OCI-LY1 (cell line): Measurements from ENCODE around the gene NR4A3.
A peak's percentile ranks its signal among the peaks of the same experiment; 100 is the strongest.

Experiments used
- H2AFZ ChIP-seq: fragments of 200-600 bp; sonication (generic), shearing (Covaris generic); 2 replicates; pipeline ENCODE4 v1.6.0; 2014; ENCODE audit warnings: antibody characterized with exemption, mild to moderate bottlenecking, low read length
- H3F3A ChIP-seq: fragments of 200-600 bp; sonication (generic), shearing (Covaris generic); 2 replicates; pipeline ENCODE4 v1.6.0; 2014; ENCODE audit warnings: mild to moderate bottlenecking, antibody characterized with exemption, low read length, moderate library complexity; ENCODE audit not compliant: insufficient read depth
- H3K27ac ChIP-seq: fragments of 200-600 bp; sonication (generic); 2 replicates; pipeline ENCODE4 v1.5.1; 2014; ENCODE audit warnings: low read length, mixed run types, mild to moderate bottlenecking, low read depth; ENCODE audit not compliant: poor library complexity, severe bottlenecking
- H3K27me3 ChIP-seq: fragments of 200-600 bp; sonication (generic); 2 replicates; pipeline ENCODE4 v1.6.0; 2014; ENCODE audit warnings: antibody characterized with exemption, mild to moderate bottlenecking, low read length, moderate library complexity; ENCODE audit not compliant: insufficient read depth
- H3K36me3 ChIP-seq: fragments of 200-600 bp; sonication (generic); 2 replicates; pipeline ENCODE4 v1.6.1; 2014; ENCODE audit warnings: mild to moderate bottlenecking, antibody characterized with exemption, low read length, moderate library complexity, mixed read lengths; ENCODE audit not compliant: insufficient read depth
- H3K4me1 ChIP-seq: fragments of 200-600 bp; sonication (generic); 2 replicates; pipeline ENCODE4 v1.5.1; 2014; ENCODE audit warnings: mild to moderate bottlenecking, low read length, moderate library complexity; ENCODE audit not compliant: insufficient read depth, severe bottlenecking
- H3K4me2 ChIP-seq: fragments of 200-600 bp; sonication (generic), shearing (Covaris generic); 2 replicates; pipeline ENCODE4 v1.6.1; 2014; ENCODE audit warnings: low read length
- H3K4me3 ChIP-seq: fragments of 200-600 bp; sonication (generic); 2 replicates; pipeline ENCODE4 v1.5.1; 2014; ENCODE audit warnings: low read length, low read depth, mild to moderate bottlenecking, mixed read lengths; ENCODE audit not compliant: poor library complexity, severe bottlenecking
- H3K79me2 ChIP-seq: fragments of 200-600 bp; shearing (Covaris generic); 2 replicates; pipeline ENCODE4 v1.6.1; 2016; ENCODE audit warnings: mixed run types, low read length, mixed read lengths; ENCODE audit not compliant: insufficient read depth
- H3K9ac ChIP-seq: fragments of 200-600 bp; sonication (generic), shearing (Covaris generic); 2 replicates; pipeline ENCODE4 v1.6.1; 2014; ENCODE audit warnings: mild to moderate bottlenecking, low read length, mixed read lengths
- H3K9me2 ChIP-seq: fragments of 200-600 bp; sonication (generic), shearing (Covaris generic); 2 replicates; pipeline ENCODE4 v1.6.1; 2014; ENCODE audit warnings: low read depth, mild to moderate bottlenecking, low read length, mixed read lengths
- H3K9me3 ChIP-seq: fragments of 200-600 bp; shearing (Covaris generic); 2 replicates; pipeline ENCODE4 v1.6.1; 2014; ENCODE audit warnings: low read length, mixed read lengths
- H4K20me1 ChIP-seq: fragments of 200-600 bp; sonication (generic), shearing (Covaris generic); 2 replicates; pipeline ENCODE4 v1.6.0; 2016; ENCODE audit warnings: mild to moderate bottlenecking, low read length; ENCODE audit not compliant: insufficient read depth
- CTCF ChIP-seq: fragments of 200-600 bp; sonication (generic), shearing (Covaris generic); IDR thresholded peaks from 2 replicates; pipeline ENCODE4 v1.5.1; 2017; ENCODE audit warnings: mild to moderate bottlenecking, antibody characterized with exemption, low read length, moderate library complexity, mixed read lengths
- EZH2 ChIP-seq: fragments of 200-600 bp; sonication (generic), shearing (Covaris generic); IDR thresholded peaks from 2 replicates; pipeline ENCODE4 v1.8.0; 2017; ENCODE audit warnings: borderline replicate concordance, mixed run types, mild to moderate bottlenecking, antibody characterized with exemption, low read length, moderate library complexity, mixed read lengths

NR4A3 gene

DNA sequence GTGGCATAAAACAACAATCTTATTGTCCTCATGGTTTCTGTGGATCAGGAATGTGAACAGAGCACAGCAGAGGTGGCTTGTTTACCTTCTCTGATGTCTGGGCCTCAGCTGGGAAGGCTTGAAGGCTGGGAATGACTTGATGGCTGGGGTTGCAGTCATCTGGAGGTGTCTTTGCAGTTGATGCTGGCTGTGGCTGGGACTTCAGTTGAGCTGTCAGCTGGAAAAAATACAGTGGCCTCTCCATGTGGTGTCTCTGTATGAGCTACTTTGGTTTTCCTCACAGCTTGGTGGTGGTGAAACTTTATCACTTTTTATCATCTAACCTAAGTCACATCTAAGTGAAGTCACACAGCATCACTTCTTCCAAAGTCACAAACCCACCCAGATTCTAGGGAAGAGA lies 60.1 kb downstream of the NR4A3 start:
- TF ChIP-seq CTCF (no peak), EZH2 (no peak)
- Histone ChIP-seq H3K4me1 (no peaks in the 10 kb centered on the region), H3K27ac (no peak overlapping the region), H4K20me1 (no peaks in the 10 kb centered on the region), H2AFZ (no peak overlapping the region), H3K36me3 (no peaks in the 10 kb centered on the region), H3K4me2 (no peak overlapping the region), H3K4me3 (no peak overlapping the region), H3K27me3 (no peaks in the 10 kb centered on the region), H3K9me3 (no peaks in the 10 kb centered on the region), H3K9me2 (no peaks in the 10 kb centered on the region), H3K79me2 (no peaks in the 10 kb centered on the region), H3K9ac (no peak overlapping the region), H3F3A (no peaks in the 10 kb centered on the region)

- no peak overlapping the region for H3K4me2 ChIP-seq
- no peaks in the 10 kb centered on the region for H3K9me3 ChIP-seq
- no peaks in the 10 kb centered on the region for H3K27me3 ChIP-seq
- no peaks in the 10 kb centered on the region for H3K9me2 ChIP-seq
- no peak overlapping the region for H3K9ac ChIP-seq
- no peaks in the 10 kb centered on the region for H3K4me1 ChIP-seq
- no peaks in the 10 kb centered on the region for H4K20me1 ChIP-seq
- no peak for TF ChIP-seq EZH2
- TF ChIP-seq CTCF: no peak
- no peaks in the 10 kb centered on the region for H3K79me2 ChIP-seq
- no peaks in the 10 kb centered on the region for H3K36me3 ChIP-seq
- H3K27ac ChIP-seq: no peak overlapping the region
- H3K4me3 ChIP-seq: no peak overlapping the region
- H2AFZ ChIP-seq: no peak overlapping the region
- H3F3A ChIP-seq: no peaks in the 10 kb centered on the region
These were observed 64.1 kb downstream of the NR4A3 start for GRCh38 chr9:99885747-99886146.

GRCh38 chr9:99889120-99889519 lies 67.4 kb downstream of the NR4A3 start:
- H3K79me2 ChIP-seq: no peaks in the 10 kb centered on the region
- no peaks in the 10 kb centered on the region for H3K4me1 ChIP-seq
- no peak overlapping the region for H3K4me2 ChIP-seq
- H3K4me3 ChIP-seq: no peak overlapping the region
- no peak overlapping the region for H3K27ac ChIP-seq
- H3K9me2 ChIP-seq: no peaks in the 10 kb centered on the region
- no peaks in the 10 kb centered on the region for H3F3A ChIP-seq
- no peaks in the 10 kb centered on the region for H3K27me3 ChIP-seq
- no peaks in the 10 kb centered on the region for H3K9me3 ChIP-seq
- TF ChIP-seq EZH2 (no peak), CTCF (peak; percentile 23; the same call in 1 of the 2 replicates)
- H2AFZ ChIP-seq: no peak overlapping the region
- H3K9ac ChIP-seq: no peak overlapping the region
- no peaks in the 10 kb centered on the region for H4K20me1 ChIP-seq
- H3K36me3 ChIP-seq: no peaks in the 10 kb centered on the region
